Measurements from ENCODE around the gene IL37.

IL37 gene

GRCh38 chr2:112962308-112963175 lies 51.6 kb downstream of the IL37 start:
- DNase-seq: no peak

GRCh38 chr2:112967023-112967422 lies 56.1 kb downstream of the IL37 start:
- DNase-seq: no peak
